GM23338 (cell line): ENCODE results near the gene TUBB3. TPM values are rescaled to one million over a fixed set of nuclear protein-coding genes. Genes with fewer than 3 reads are reported as not detected.

Experiments
- ATAC-seq: fragments of 200-7000 bp; cut with Tn5 transposase; 3 replicates; pipeline ENCODE4 v1.9.1; 2020
- DNase-seq: peaks from one replicate; pipeline ENCODE4 v3.0.0-alpha.2; 2015; ENCODE audit warnings: low spot score
- H2AFZ ChIP-seq: fragments of 200-600 bp; sonication (generic); 2 replicates; pipeline ENCODE4 v1.8.0; 2016; ENCODE audit warnings: antibody characterized with exemption, mild to moderate bottlenecking, moderate library complexity
- H3F3A ChIP-seq: fragments of 200-600 bp; sonication (generic); replicated peaks from 2 replicates; pipeline ENCODE4 v1.8.0; 2017; ENCODE audit warnings: antibody characterized with exemption, mixed run types, low read depth
- H3K27ac ChIP-seq: fragments of 200-600 bp; sonication (generic); 2 replicates; pipeline ENCODE4 v1.6.1; 2016; ENCODE audit warnings: low read depth
- H3K27me3 ChIP-seq: fragments of 200-600 bp; sonication (generic); 2 replicates; pipeline ENCODE4 v1.8.0; 2016; ENCODE audit warnings: mild to moderate bottlenecking, mixed run types, moderate library complexity; ENCODE audit not compliant: insufficient read depth
- H3K36me3 ChIP-seq: fragments of 200-600 bp; sonication (generic); 2 replicates; pipeline ENCODE4 v1.8.0; 2016; ENCODE audit warnings: mild to moderate bottlenecking; ENCODE audit not compliant: insufficient read depth
- H3K4me1 ChIP-seq: fragments of 200-600 bp; sonication (generic); 2 replicates; pipeline ENCODE4 v1.8.0; 2016; ENCODE audit warnings: mild to moderate bottlenecking, moderate library complexity; ENCODE audit not compliant: insufficient read depth
- H3K4me2 ChIP-seq: fragments of 200-600 bp; sonication (generic); 2 replicates; pipeline ENCODE4 v1.7.1; 2017; ENCODE audit warnings: mixed run types
- H3K4me3 ChIP-seq: fragments of 200-600 bp; sonication (generic); 2 replicates; pipeline ENCODE4 v1.6.1; 2016; ENCODE audit warnings: mixed run types
- H3K79me2 ChIP-seq: fragments of 200-600 bp; sonication (generic); replicated peaks from 2 replicates; pipeline ENCODE4 v1.8.0; 2017; ENCODE audit warnings: mild to moderate bottlenecking; ENCODE audit not compliant: insufficient read depth
- H3K9me2 ChIP-seq: fragments of 200-600 bp; sonication (generic); 2 replicates; pipeline ENCODE4 v1.8.0; 2017; ENCODE audit not compliant: insufficient read depth
- H4K20me1 ChIP-seq: fragments of 200-600 bp; sonication (generic); replicated peaks from 2 replicates; pipeline ENCODE4 v1.8.0; 2017; ENCODE audit warnings: mild to moderate bottlenecking; ENCODE audit not compliant: insufficient read depth
- H3K27ac Mint-ChIP-seq: 2 replicates; pipeline ENCODE4 v1.8.0; 2020; ENCODE audit warnings: inconsistent platforms, mild to moderate bottlenecking, moderate library complexity, mixed read lengths
- H3K27me3 Mint-ChIP-seq: 3 replicates; pipeline ENCODE4 v1.8.0; 2022; ENCODE audit warnings: low read depth, mild to moderate bottlenecking, moderate library complexity, mixed read lengths, inconsistent platforms; ENCODE audit not compliant: insufficient read depth, poor library complexity
- H3K36me3 Mint-ChIP-seq: 3 replicates; pipeline ENCODE4 v1.8.0; 2021; ENCODE audit warnings: low read depth, mild to moderate bottlenecking, inconsistent platforms, moderate library complexity, mixed read lengths
- H3K4me1 Mint-ChIP-seq: 3 replicates; pipeline ENCODE4 v1.8.0; 2020; ENCODE audit warnings: mild to moderate bottlenecking, inconsistent platforms, mixed read lengths
- H3K4me3 Mint-ChIP-seq: 3 replicates; pipeline ENCODE4 v1.8.0; 2021; ENCODE audit warnings: moderate library complexity, mild to moderate bottlenecking, inconsistent platforms, mixed read lengths
- H3K9me3 Mint-ChIP-seq: 3 replicates; pipeline ENCODE4 v1.8.0; 2020; ENCODE audit warnings: moderate library complexity, mild to moderate bottlenecking, inconsistent platforms, mixed read lengths
- NANOG ChIP-seq: IDR thresholded peaks from 2 replicates; pipeline ENCODE4 v1.6.1; 2016; ENCODE audit warnings: antibody characterized with exemption, borderline replicate concordance
- polyA plus RNA-seq: library from polyadenylated mRNA; unstranded; fragments of >200 nt; fragmentation: Nextera tagmentation; extraction: Ambion mirVana; gene quantifications from 2 replicates; pipeline ENCODE4 v1.2.1, GENCODE V29; 2016
- total RNA-seq: library from RNA; depleted of rRNA; stranded (reverse); fragments of >200 nt; shearing (Covaris generic); gene quantifications from 2 replicates; pipeline ENCODE4 v1.2.3, GENCODE V29; 2014
- TF ChIP-seq, protein P1 (sequence below): fragments of 250-450 bp; sonication (Bioruptor Pico); IDR thresholded peaks from 2 replicates; pipeline ENCODE4 v1.5.0; 2020; ENCODE audit warnings: mild to moderate bottlenecking, moderate library complexity
- TF ChIP-seq, protein P2 (sequence below), 2 experiments: fragments of 200-600 bp in 1 of 2; sonication (generic) in 1 of 2; conservative IDR thresholded peaks; 2 replicates each; pipeline versions ENCODE4 v1.5.1 to v1.6.1; 2016 to 2017; ENCODE audit warnings: antibody characterized with exemption in 2 of 2, low read depth in 2 of 2, mild to moderate bottlenecking in 2 of 2, moderate library complexity in 1 of 2

TUBB3 gene
- total and polyA plus RNA-seq, 2 experiments from 2014 or later, result 149 to 443 TPM

- TF ChIP-seq, protein P1, sequence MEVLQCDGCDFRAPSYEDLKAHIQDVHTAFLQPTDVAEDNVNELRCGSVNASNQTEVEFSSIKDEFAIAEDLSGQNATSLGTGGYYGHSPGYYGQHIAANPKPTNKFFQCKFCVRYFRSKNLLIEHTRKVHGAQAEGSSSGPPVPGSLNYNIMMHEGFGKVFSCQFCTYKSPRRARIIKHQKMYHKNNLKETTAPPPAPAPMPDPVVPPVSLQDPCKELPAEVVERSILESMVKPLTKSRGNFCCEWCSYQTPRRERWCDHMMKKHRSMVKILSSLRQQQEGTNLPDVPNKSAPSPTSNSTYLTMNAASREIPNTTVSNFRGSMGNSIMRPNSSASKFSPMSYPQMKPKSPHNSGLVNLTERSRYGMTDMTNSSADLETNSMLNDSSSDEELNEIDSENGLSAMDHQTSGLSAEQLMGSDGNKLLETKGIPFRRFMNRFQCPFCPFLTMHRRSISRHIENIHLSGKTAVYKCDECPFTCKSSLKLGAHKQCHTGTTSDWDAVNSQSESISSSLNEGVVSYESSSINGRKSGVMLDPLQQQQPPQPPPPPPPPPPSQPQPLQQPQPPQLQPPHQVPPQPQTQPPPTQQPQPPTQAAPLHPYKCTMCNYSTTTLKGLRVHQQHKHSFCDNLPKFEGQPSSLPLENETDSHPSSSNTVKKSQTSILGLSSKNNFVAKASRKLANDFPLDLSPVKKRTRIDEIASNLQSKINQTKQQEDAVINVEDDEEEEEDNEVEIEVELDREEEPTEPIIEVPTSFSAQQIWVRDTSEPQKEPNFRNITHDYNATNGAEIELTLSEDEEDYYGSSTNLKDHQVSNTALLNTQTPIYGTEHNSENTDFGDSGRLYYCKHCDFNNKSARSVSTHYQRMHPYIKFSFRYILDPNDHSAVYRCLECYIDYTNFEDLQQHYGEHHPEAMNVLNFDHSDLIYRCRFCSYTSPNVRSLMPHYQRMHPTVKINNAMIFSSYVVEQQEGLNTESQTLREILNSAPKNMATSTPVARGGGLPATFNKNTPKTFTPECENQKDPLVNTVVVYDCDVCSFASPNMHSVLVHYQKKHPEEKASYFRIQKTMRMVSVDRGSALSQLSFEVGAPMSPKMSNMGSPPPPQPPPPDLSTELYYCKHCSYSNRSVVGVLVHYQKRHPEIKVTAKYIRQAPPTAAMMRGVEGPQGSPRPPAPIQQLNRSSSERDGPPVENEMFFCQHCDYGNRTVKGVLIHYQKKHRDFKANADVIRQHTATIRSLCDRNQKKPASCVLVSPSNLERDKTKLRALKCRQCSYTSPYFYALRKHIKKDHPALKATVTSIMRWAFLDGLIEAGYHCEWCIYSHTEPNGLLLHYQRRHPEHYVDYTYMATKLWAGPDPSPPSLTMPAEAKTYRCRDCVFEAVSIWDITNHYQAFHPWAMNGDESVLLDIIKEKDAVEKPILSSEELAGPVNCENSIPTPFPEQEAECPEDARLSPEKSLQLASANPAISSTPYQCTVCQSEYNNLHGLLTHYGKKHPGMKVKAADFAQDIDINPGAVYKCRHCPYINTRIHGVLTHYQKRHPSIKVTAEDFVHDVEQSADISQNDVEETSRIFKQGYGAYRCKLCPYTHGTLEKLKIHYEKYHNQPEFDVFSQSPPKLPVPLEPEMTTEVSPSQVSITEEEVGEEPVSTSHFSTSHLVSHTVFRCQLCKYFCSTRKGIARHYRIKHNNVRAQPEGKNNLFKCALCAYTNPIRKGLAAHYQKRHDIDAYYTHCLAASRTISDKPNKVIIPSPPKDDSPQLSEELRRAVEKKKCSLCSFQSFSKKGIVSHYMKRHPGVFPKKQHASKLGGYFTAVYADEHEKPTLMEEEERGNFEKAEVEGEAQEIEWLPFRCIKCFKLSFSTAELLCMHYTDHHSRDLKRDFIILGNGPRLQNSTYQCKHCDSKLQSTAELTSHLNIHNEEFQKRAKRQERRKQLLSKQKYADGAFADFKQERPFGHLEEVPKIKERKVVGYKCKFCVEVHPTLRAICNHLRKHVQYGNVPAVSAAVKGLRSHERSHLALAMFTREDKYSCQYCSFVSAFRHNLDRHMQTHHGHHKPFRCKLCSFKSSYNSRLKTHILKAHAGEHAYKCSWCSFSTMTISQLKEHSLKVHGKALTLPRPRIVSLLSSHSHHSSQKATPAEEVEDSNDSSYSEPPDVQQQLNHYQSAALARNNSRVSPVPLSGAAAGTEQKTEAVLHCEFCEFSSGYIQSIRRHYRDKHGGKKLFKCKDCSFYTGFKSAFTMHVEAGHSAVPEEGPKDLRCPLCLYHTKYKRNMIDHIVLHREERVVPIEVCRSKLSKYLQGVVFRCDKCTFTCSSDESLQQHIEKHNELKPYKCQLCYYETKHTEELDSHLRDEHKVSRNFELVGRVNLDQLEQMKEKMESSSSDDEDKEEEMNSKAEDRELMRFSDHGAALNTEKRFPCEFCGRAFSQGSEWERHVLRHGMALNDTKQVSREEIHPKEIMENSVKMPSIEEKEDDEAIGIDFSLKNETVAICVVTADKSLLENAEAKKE (CRISPR knock-in tag), result no peak
Observed at GRCh38 chr16:89908236-89908635, 14.9 kb upstream of the TUBB3 start (continued).

DNA sequence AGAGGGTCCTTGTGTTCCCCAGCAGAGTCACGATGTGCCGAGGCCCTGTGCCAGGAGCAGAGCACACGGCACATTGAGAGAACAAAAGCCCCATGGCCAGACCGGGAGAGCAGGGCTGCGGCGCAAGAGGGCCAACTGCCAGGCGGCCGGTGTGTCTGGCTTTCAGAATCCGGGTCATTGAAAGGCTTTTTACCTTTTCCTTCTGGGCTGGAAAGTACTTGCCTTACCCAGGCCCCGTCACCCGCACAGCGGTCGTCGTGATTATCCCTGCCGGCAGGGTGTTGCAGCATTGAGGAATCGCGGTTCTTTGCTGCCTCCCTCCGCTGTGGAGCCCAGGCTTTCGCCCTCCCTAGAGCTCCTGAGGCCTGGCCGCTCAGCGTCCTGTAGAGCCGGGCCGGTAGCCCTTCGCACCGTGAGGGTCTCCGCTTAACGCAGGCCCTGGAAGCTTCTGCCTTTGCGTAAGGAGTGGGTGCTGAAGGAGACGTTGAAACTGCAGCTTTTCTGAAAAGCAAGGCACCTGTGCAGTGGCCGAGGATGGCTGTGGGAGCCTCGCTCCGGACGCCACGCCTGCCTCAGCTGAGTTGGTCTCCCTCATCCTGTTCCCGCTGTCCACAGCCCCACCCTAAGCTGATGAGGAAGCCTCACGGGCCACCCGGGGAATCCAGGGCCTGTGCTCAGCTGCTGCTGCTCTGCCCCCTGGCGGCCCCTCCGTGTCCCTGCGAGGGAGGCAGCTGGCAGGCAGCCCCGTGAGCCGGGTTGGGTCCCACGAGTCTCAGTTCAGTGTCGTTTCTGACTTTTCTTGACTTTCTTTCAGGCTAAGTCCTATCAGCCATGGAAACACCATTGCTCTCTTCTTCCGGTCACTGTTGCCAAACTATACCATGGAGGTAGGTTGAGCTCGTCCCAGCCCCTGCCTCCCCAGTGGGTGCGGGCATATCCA lies 13.1 kb upstream of the TUBB3 start:
- peaks cover 22% of the 10 kb centered on the region for H3K9me3 Mint-ChIP-seq
- H3K4me2 ChIP-seq, result no peak overlapping the region
- no peaks in the 10 kb centered on the region; the same call in 1 of the 2 replicates for H3K36me3 ChIP-seq
- H3K27me3 ChIP-seq, result no peaks in the 10 kb centered on the region
- H3K79me2 ChIP-seq, result no peaks in the 10 kb centered on the region
- H2AFZ ChIP-seq, result no peak overlapping the region
- H4K20me1 ChIP-seq, result no peaks in the 10 kb centered on the region
- H3K4me3 ChIP-seq, result no peak overlapping the region
- ATAC-seq (peak; percentile 94), DNase-seq (peak; percentile 91)
- peak overlapping the region; percentile 88 for H3K27ac ChIP-seq
- no peak overlapping the region for H3K27ac Mint-ChIP-seq
- no peaks in the 10 kb centered on the region for H3K9me2 ChIP-seq
- H3K4me3 Mint-ChIP-seq, result no peak overlapping the region
- H3F3A ChIP-seq, result peaks cover 19% of the 10 kb centered on the region; the same call in 1 of the 2 replicates
- H3K36me3 Mint-ChIP-seq, result peaks cover 46% of the 10 kb centered on the region
- no peak for TF ChIP-seq NANOG
- TF ChIP-seq, protein P2, sequence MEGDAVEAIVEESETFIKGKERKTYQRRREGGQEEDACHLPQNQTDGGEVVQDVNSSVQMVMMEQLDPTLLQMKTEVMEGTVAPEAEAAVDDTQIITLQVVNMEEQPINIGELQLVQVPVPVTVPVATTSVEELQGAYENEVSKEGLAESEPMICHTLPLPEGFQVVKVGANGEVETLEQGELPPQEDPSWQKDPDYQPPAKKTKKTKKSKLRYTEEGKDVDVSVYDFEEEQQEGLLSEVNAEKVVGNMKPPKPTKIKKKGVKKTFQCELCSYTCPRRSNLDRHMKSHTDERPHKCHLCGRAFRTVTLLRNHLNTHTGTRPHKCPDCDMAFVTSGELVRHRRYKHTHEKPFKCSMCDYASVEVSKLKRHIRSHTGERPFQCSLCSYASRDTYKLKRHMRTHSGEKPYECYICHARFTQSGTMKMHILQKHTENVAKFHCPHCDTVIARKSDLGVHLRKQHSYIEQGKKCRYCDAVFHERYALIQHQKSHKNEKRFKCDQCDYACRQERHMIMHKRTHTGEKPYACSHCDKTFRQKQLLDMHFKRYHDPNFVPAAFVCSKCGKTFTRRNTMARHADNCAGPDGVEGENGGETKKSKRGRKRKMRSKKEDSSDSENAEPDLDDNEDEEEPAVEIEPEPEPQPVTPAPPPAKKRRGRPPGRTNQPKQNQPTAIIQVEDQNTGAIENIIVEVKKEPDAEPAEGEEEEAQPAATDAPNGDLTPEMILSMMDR (conservative IDR thresholded peaks at IDR 0.05; ENCODE audit: low read depth in 2 of 2), result peak; percentile 88 to 95
- 0 out of 3 replicates have a peak, but pooled peaks cover 4% of the 10 kb centered on the region for H3K4me1 Mint-ChIP-seq
- 0 out of 2 replicates have a peak, but pooled peaks cover 4% of the 10 kb centered on the region for H3K4me1 ChIP-seq
- H3K27me3 Mint-ChIP-seq, result peaks cover 26% of the 10 kb centered on the region
